ENCODE data around the gene GLRB. TPM values are rescaled to one million over a fixed set of nuclear protein-coding genes. Genes with fewer than 3 reads are reported as not detected.

The GLRB gene
- total and polyA plus RNA-seq, 3 donors from 2014 or later = 2.4 to 4.4 (median 2.6) TPM

GRCh38 chr4:157115613-157116335, 39.8 kb downstream of the GLRB start:
- no peak overlapping the region for H3K27ac ChIP-seq
- no peaks in the 10 kb centered on the region for H3K9me3 ChIP-seq
- H3K36me3 ChIP-seq (ENCODE audit: low read depth, missing control alignments) = no peaks in the 10 kb centered on the region
- 85 to 86% methylated on average over 3 of the region's 3 CpGs for WGBS, 2 donors
- TF ChIP-seq POLR2A (IDR thresholded peaks at IDR 0.05) (no peak), CTCF (IDR thresholded peaks at IDR 0.05) (no peak)
- no peak overlapping the region for H3K4me3 ChIP-seq
- H3K4me1 ChIP-seq = no peaks in the 10 kb centered on the region
- no peaks in the 10 kb centered on the region for H3K27me3 ChIP-seq
- intact Hi-C loops (cut with DNase I; ENCODE audit: low total_unique reads) = no loop called here
- DNase-seq = no peak

- DNase-seq = no peak
- Histone ChIP-seq H3K36me3 (ENCODE audit: low read depth, missing control alignments) (no peaks in the 10 kb centered on the region), H3K27me3 (no peaks in the 10 kb centered on the region), H3K4me1 (no peaks in the 10 kb centered on the region), H3K9me3 (no peaks in the 10 kb centered on the region), H3K27ac (no peak overlapping the region), H3K4me3 (no peak overlapping the region)
- TF ChIP-seq POLR2A (IDR thresholded peaks at IDR 0.05) (no peak), CTCF (IDR thresholded peaks at IDR 0.05) (no peak)
- WGBS, 2 donors = 82 to 87% methylated on average over 2 of the region's 2 CpGs
- intact Hi-C loops (cut with DNase I; ENCODE audit: low total_unique reads) = no loop called here
These were observed 45.5 kb downstream of the GLRB start for GRCh38 chr4:157121401-157121800.

GRCh38 chr4:157127571-157127970, 51.6 kb downstream of the GLRB start:
- intact Hi-C loops (cut with DNase I; ENCODE audit: low total_unique reads) = no loop called here
- Histone ChIP-seq H3K36me3 (ENCODE audit: low read depth, missing control alignments) (no peaks in the 10 kb centered on the region), H3K27me3 (no peaks in the 10 kb centered on the region), H3K4me3 (no peak overlapping the region), H3K4me1 (no peaks in the 10 kb centered on the region), H3K27ac (no peak overlapping the region), H3K9me3 (no peaks in the 10 kb centered on the region)
- DNase-seq = no peak
- TF ChIP-seq POLR2A (IDR thresholded peaks at IDR 0.05) (no peak), CTCF (IDR thresholded peaks at IDR 0.05) (no peak)
- WGBS, 2 donors = 84 to 92% methylated on average over 2 of the region's 2 CpGs

- Histone ChIP-seq H3K36me3 (ENCODE audit: low read depth, missing control alignments) (no peaks in the 10 kb centered on the region), H3K4me1 (no peaks in the 10 kb centered on the region), H3K9me3 (no peaks in the 10 kb centered on the region), H3K27me3 (no peaks in the 10 kb centered on the region), H3K27ac (no peak overlapping the region), H3K4me3 (no peak overlapping the region)
- no peak for TF ChIP-seq CTCF (IDR thresholded peaks at IDR 0.05)
- no peak for TF ChIP-seq POLR2A (IDR thresholded peaks at IDR 0.05)
- intact Hi-C loops (cut with DNase I; ENCODE audit: low total_unique reads) = no loop called here
- DNase-seq = peak; percentile 26
These were observed 52.4 kb downstream of the GLRB start for GRCh38 chr4:157128395-157128794.

GRCh38 chr4:157141976-157142375, 66.0 kb downstream of the GLRB start:
- H3K27ac ChIP-seq = no peak overlapping the region
- no peaks in the 10 kb centered on the region for H3K9me3 ChIP-seq
- no peak for DNase-seq
- no peaks in the 10 kb centered on the region for H3K27me3 ChIP-seq
- intact Hi-C loops (cut with DNase I; ENCODE audit: low total_unique reads) = no loop called here
- H3K4me3 ChIP-seq = no peak overlapping the region
- no peaks in the 10 kb centered on the region for H3K4me1 ChIP-seq
- no peak for TF ChIP-seq CTCF (IDR thresholded peaks at IDR 0.05)
- TF ChIP-seq POLR2A (IDR thresholded peaks at IDR 0.05) = no peak
- H3K36me3 ChIP-seq (ENCODE audit: low read depth, missing control alignments) = no peaks in the 10 kb centered on the region

Measured in testis (tissue), 3 donors.